Neutrophil (primary cell): ENCODE measurements around the gene DENND5B.

ENCODE experiments used
- H3K27ac ChIP-seq: fragments of 200-600 bp; sonication (generic); 2 replicates; pipeline ENCODE4 v1.5.1; 2016; ENCODE audit warnings: mild to moderate bottlenecking, moderate library complexity
- H3K27me3 ChIP-seq: fragments of 200-600 bp; sonication (generic); 2 replicates; pipeline ENCODE4 v1.6.0; 2016; ENCODE audit warnings: mild to moderate bottlenecking
- H3K36me3 ChIP-seq: fragments of 200-600 bp; sonication (generic); 2 replicates; pipeline ENCODE4 v1.5.1; 2017
- H3K4me1 ChIP-seq, 2 experiments: fragments of 200-600 bp in 1 of 2; sonication (generic) in 1 of 2; 1 replicate in 1 of 2; 2 replicates in 1 of 2; pipeline versions ENCODE4 v1.5.1 to v1.6.1; 2013 to 2016; ENCODE audit warnings: low read depth in 1 of 2, low read length in 1 of 2, mild to moderate bottlenecking in 1 of 2, moderate library complexity in 1 of 2; ENCODE audit not compliant: control insufficient read depth in 1 of 2, insufficient read depth in 1 of 2
- H3K4me3 ChIP-seq, 2 experiments: fragments of 200-600 bp in 1 of 2; sonication (generic) in 1 of 2; 1 replicate in 1 of 2; 2 replicates in 1 of 2; pipeline ENCODE4 v1.5.1; 2013 to 2016; ENCODE audit warnings: low read depth in 1 of 2, low read length in 1 of 2, mild to moderate bottlenecking in 1 of 2, moderate library complexity in 1 of 2
- H3K9me3 ChIP-seq: fragments of 200-600 bp; sonication (generic); 2 replicates; pipeline ENCODE4 v1.5.1; 2016
- CTCF ChIP-seq: fragments of 200-600 bp; sonication (generic); IDR thresholded peaks from 2 replicates; pipeline ENCODE4 v1.5.1; 2016; ENCODE audit warnings: antibody characterized with exemption

DENND5B gene

GRCh38 chr12:31355747-31356107 lies 235.2 kb downstream of the DENND5B start:
- Histone ChIP-seq H3K9me3 (no peaks in the 10 kb centered on the region), H3K27me3 (no peaks in the 10 kb centered on the region), H3K4me1 (no peaks in the 10 kb centered on the region), H3K4me3 (no peak overlapping the region), H3K36me3 (no peaks in the 10 kb centered on the region), H3K27ac (no peak overlapping the region)
- no peak for TF ChIP-seq CTCF

GRCh38 chr12:31353750-31354708 lies 236.9 kb downstream of the DENND5B start:
- Histone ChIP-seq H3K27ac (no peak overlapping the region), H3K36me3 (no peaks in the 10 kb centered on the region), H3K27me3 (no peaks in the 10 kb centered on the region), H3K9me3 (no peaks in the 10 kb centered on the region), H3K4me1 (no peaks in the 10 kb centered on the region), H3K4me3 (no peak overlapping the region)
- TF ChIP-seq CTCF = no peak

GRCh38 chr12:31346267-31346666 lies 244.7 kb downstream of the DENND5B start:
- no peaks in the 10 kb centered on the region for H3K9me3 ChIP-seq
- H3K27me3 ChIP-seq = peaks cover 19% of the 10 kb centered on the region
- H3K4me1 ChIP-seq = no peaks in the 10 kb centered on the region
- H3K4me3 ChIP-seq = no peak overlapping the region
- no peak for TF ChIP-seq CTCF
- no peaks in the 10 kb centered on the region for H3K36me3 ChIP-seq
- H3K27ac ChIP-seq = no peak overlapping the region

- H3K27ac ChIP-seq = no peak overlapping the region
- H3K4me1 ChIP-seq = no peaks in the 10 kb centered on the region
- peaks cover 19% of the 10 kb centered on the region for H3K27me3 ChIP-seq
- no peaks in the 10 kb centered on the region for H3K36me3 ChIP-seq
- no peak overlapping the region for H3K4me3 ChIP-seq
- TF ChIP-seq CTCF = no peak
- no peaks in the 10 kb centered on the region for H3K9me3 ChIP-seq
Measured at GRCh38 chr12:31343139-31343538, 247.8 kb downstream of the DENND5B start.

GRCh38 chr12:31342286-31342685 lies 248.7 kb downstream of the DENND5B start:
- TF ChIP-seq CTCF = no peak
- Histone ChIP-seq H3K27ac (no peak overlapping the region), H3K36me3 (no peaks in the 10 kb centered on the region), H3K4me3 (no peak overlapping the region), H3K4me1 (no peaks in the 10 kb centered on the region), H3K9me3 (no peaks in the 10 kb centered on the region), H3K27me3 (peaks cover 17% of the 10 kb centered on the region)
